NB4 (cell line): Measurements from ENCODE around the gene ME3.

Source experiments
- CTCF ChIP-seq: IDR thresholded peaks from one replicate; pipeline ENCODE4 v1.5.1; 2012; ENCODE audit warnings: low read depth, low read length
- POLR2A ChIP-seq: IDR thresholded peaks from 2 replicates; pipeline ENCODE4 v1.6.1; 2011; ENCODE audit warnings: mild to moderate bottlenecking; ENCODE audit not compliant: insufficient read length; ENCODE audit errors: extremely low read depth

GRCh38 chr11:86719781-86720463 is 47.5 kb upstream of the ME3 start:
- TF ChIP-seq POLR2A (no peak), CTCF (no peak)
